GM12891 (cell line): ENCODE measurements around the gene IFIT2.

Experiments
- POLR2A ChIP-seq: IDR thresholded peaks from 2 replicates; pipeline ENCODE4 v1.6.1; 2011; ENCODE audit warnings: low read depth, low read length, control low read depth
- POLR2AphosphoS5 ChIP-seq: IDR thresholded peaks from 2 replicates; pipeline ENCODE4 v1.6.1; 2011; ENCODE audit warnings: low read depth, low read length, control low read depth
- SPI1 ChIP-seq: IDR thresholded peaks from 2 replicates; pipeline ENCODE4 v1.6.1; 2011; ENCODE audit warnings: low read depth, low read length, control low read depth
- TAF1 ChIP-seq: IDR thresholded peaks from 2 replicates; pipeline ENCODE4 v1.6.1; 2011; ENCODE audit warnings: low read depth, low read length, control low read depth

- no peak for TF ChIP-seq POLR2A
- no peak for TF ChIP-seq POLR2AphosphoS5
- TF ChIP-seq TAF1: no peak
- no peak for TF ChIP-seq SPI1
These were observed 4.1 kb downstream of the IFIT2 start for GRCh38 chr10:89305766-89306433.
